Right lobe of liver (tissue), 4 donors: ENCODE data around the gene TRRAP.

Source experiments
- POLR2A ChIP-seq: fragments of 450-650 bp; IDR thresholded peaks from one replicate; pipeline ENCODE4 v1.6.1; 2017; ENCODE audit warnings: antibody characterized with exemption, mild to moderate bottlenecking
- TF ChIP-seq, protein P1 (sequence below), 4 donors: fragments of 200-600 bp in 3 of 4; fragments of 450-650 bp in 1 of 4; IDR thresholded peaks; one replicate each; pipeline versions ENCODE4 v1.5.1 to v1.8.0; 2016 to 2022; ENCODE audit warnings: antibody characterized with exemption in 4 of 4, mild to moderate bottlenecking in 2 of 4
- donor health status: DM: no; HTN: no; CAD: no.
- donor health status: DM: no; HTN: no; CAD: no.
- donor health status: DM: no; HTN: yes; CAD: no.

DNA sequence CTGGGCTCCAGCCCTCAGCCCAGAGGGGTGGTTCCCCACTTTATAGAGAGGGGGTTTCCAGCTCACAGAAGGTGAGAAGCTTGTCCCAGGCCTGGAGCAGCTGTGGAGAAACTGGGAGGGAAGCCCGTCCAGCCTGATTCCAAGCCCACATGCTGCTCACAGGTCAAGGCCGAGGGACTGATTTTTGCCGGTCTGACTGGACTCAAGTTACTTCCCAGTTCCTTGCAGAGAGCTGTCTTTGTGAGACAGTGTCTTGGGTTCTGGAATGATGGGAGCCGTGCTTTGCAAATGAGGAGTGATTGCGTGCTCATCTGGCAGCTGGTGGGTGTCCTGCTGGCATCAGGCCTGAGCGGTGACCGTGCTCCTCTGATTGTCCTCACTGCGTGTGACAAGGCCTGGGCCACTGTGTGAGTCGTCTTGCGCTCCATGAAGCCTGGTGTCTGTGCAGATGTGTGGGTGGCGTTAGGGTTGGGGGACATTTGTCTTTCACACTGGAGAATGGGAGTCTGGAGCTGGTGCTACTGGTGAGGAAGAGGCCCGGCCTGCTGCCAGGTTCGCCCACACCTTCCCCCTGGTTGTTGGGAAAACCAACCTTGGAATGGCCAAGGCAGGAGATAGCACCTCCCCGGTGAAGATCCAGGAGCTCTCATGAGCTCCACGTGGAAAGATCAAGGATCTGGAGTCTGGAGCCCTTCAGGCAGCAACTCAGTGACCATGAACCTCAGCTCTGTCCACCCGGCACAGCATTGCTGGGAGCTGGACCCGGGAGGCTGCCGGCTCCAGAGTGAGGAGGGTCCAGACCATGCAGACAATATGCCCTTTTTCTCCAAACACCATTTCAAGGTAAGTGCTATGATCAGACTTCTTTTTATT lies 136.0 kb downstream of the TRRAP start:
- TF ChIP-seq, protein P1, sequence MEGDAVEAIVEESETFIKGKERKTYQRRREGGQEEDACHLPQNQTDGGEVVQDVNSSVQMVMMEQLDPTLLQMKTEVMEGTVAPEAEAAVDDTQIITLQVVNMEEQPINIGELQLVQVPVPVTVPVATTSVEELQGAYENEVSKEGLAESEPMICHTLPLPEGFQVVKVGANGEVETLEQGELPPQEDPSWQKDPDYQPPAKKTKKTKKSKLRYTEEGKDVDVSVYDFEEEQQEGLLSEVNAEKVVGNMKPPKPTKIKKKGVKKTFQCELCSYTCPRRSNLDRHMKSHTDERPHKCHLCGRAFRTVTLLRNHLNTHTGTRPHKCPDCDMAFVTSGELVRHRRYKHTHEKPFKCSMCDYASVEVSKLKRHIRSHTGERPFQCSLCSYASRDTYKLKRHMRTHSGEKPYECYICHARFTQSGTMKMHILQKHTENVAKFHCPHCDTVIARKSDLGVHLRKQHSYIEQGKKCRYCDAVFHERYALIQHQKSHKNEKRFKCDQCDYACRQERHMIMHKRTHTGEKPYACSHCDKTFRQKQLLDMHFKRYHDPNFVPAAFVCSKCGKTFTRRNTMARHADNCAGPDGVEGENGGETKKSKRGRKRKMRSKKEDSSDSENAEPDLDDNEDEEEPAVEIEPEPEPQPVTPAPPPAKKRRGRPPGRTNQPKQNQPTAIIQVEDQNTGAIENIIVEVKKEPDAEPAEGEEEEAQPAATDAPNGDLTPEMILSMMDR (IDR thresholded peaks at IDR 0.05): no peak
- no peak for TF ChIP-seq POLR2A
